HEK293 (cell line): ENCODE results near the gene CKB.

Source experiments
- GFI1B ChIP-seq: fragments of 450-650 bp; formaldehyde crosslinking; IDR thresholded peaks from 2 replicates; pipeline ENCODE4 v1.5.1; 2016; ENCODE audit warnings: missing biosample characterization, missing genetic modification characterization
- GLIS1 ChIP-seq: fragments of 450-650 bp; formaldehyde crosslinking; IDR thresholded peaks from 2 replicates; pipeline ENCODE4 v1.5.1; 2016; ENCODE audit warnings: missing biosample characterization, missing genetic modification characterization
- YY2 ChIP-seq: fragments of 450-650 bp; formaldehyde crosslinking; IDR thresholded peaks from 2 replicates; pipeline ENCODE4 v1.5.1; 2016; ENCODE audit warnings: missing biosample characterization, missing genetic modification characterization
- ZNF10 ChIP-seq: fragments of 450-650 bp; formaldehyde crosslinking; IDR thresholded peaks from 2 replicates; pipeline ENCODE4 v1.5.1; 2017; ENCODE audit warnings: missing biosample characterization, missing genetic modification characterization
- ZNF157 ChIP-seq: fragments of 450-650 bp; formaldehyde crosslinking; IDR thresholded peaks from 2 replicates; pipeline ENCODE4 v1.5.1; 2016; ENCODE audit warnings: missing biosample characterization, missing genetic modification characterization
- ZNF2 ChIP-seq: fragments of 450-650 bp; formaldehyde crosslinking; IDR thresholded peaks from 2 replicates; pipeline ENCODE4 v1.5.1; 2016; ENCODE audit warnings: missing biosample characterization, missing genetic modification characterization
- ZNF211 ChIP-seq: fragments of 450-650 bp; formaldehyde crosslinking; IDR thresholded peaks from 2 replicates; pipeline ENCODE4 v1.5.1; 2016; ENCODE audit warnings: low read depth, missing biosample characterization, missing genetic modification characterization
- ZNF23 ChIP-seq: fragments of 450-650 bp; formaldehyde crosslinking; IDR thresholded peaks from 2 replicates; pipeline ENCODE4 v1.5.1; 2016; ENCODE audit warnings: missing biosample characterization, missing genetic modification characterization, borderline replicate concordance
- ZNF239 ChIP-seq: fragments of 450-650 bp; formaldehyde crosslinking; IDR thresholded peaks from 2 replicates; pipeline ENCODE4 v1.5.1; 2016; ENCODE audit warnings: missing biosample characterization, missing genetic modification characterization
- ZNF280D ChIP-seq: fragments of 450-650 bp; formaldehyde crosslinking; IDR thresholded peaks from 2 replicates; pipeline ENCODE4 v1.5.1; 2016; ENCODE audit warnings: missing biosample characterization, missing genetic modification characterization
- ZNF324 ChIP-seq: fragments of 450-650 bp; formaldehyde crosslinking; IDR thresholded peaks from 2 replicates; pipeline ENCODE4 v1.5.1; 2016; ENCODE audit warnings: missing biosample characterization, missing genetic modification characterization
- ZNF514 ChIP-seq: fragments of 450-650 bp; formaldehyde crosslinking; IDR thresholded peaks from 2 replicates; pipeline ENCODE4 v1.5.1; 2016; ENCODE audit warnings: missing biosample characterization, missing genetic modification characterization
- ZNF521 ChIP-seq: fragments of 450-650 bp; formaldehyde crosslinking; IDR thresholded peaks from 2 replicates; pipeline ENCODE4 v1.5.1; 2017; ENCODE audit warnings: missing biosample characterization, mild to moderate bottlenecking, missing genetic modification characterization
- ZNF544 ChIP-seq: fragments of 450-650 bp; formaldehyde crosslinking; IDR thresholded peaks from 2 replicates; pipeline ENCODE4 v1.5.0; 2017; ENCODE audit warnings: missing biosample characterization, missing genetic modification characterization
- ZNF555 ChIP-seq: fragments of 450-650 bp; formaldehyde crosslinking; conservative IDR thresholded peaks from 2 replicates; pipeline ENCODE4 v1.5.1; 2017; ENCODE audit warnings: missing biosample characterization, mild to moderate bottlenecking, missing genetic modification characterization, inconsistent platforms
- ZNF558 ChIP-seq: fragments of 450-650 bp; formaldehyde crosslinking; IDR thresholded peaks from 2 replicates; pipeline ENCODE4 v1.5.1; 2016; ENCODE audit warnings: missing biosample characterization, missing genetic modification characterization
- ZNF654 ChIP-seq: fragments of 450-650 bp; formaldehyde crosslinking; IDR thresholded peaks from 2 replicates; pipeline ENCODE4 v1.5.1; 2016; ENCODE audit warnings: low read depth, missing biosample characterization, missing genetic modification characterization
- ZNF658 ChIP-seq: fragments of 450-650 bp; formaldehyde crosslinking; IDR thresholded peaks from 2 replicates; pipeline ENCODE4; 2016; ENCODE audit warnings: missing biosample characterization, missing genetic modification characterization
- ZNF670 ChIP-seq: fragments of 450-650 bp; formaldehyde crosslinking; IDR thresholded peaks from 2 replicates; pipeline ENCODE4 v1.5.1; 2016; ENCODE audit warnings: missing biosample characterization, missing genetic modification characterization, low read depth
- ZNF776 ChIP-seq: fragments of 450-650 bp; formaldehyde crosslinking; IDR thresholded peaks from 2 replicates; pipeline ENCODE4 v1.5.0; 2017; ENCODE audit warnings: missing biosample characterization, missing genetic modification characterization, borderline replicate concordance
- ZNF830 ChIP-seq: fragments of 450-650 bp; IDR thresholded peaks from 2 replicates; pipeline ENCODE4 v1.5.0; 2018; ENCODE audit warnings: missing biosample characterization, missing genetic modification characterization, low read depth, mild to moderate bottlenecking, moderate library complexity
- ZNF843 ChIP-seq: fragments of 450-650 bp; formaldehyde crosslinking; IDR thresholded peaks from 2 replicates; pipeline ENCODE4 v1.5.1; 2016; ENCODE audit warnings: missing biosample characterization, missing genetic modification characterization
- ZSCAN5A ChIP-seq: fragments of 450-650 bp; formaldehyde crosslinking; IDR thresholded peaks from 2 replicates; pipeline ENCODE4 v1.5.1; 2016; ENCODE audit warnings: missing biosample characterization, missing genetic modification characterization
- TF ChIP-seq, protein P1 (sequence below): fragments of 450-650 bp; formaldehyde crosslinking; IDR thresholded peaks from 2 replicates; pipeline ENCODE4 v1.5.1; 2016; ENCODE audit warnings: missing biosample characterization, missing genetic modification characterization
- TF ChIP-seq, protein P2 (sequence below): fragments of 450-650 bp; formaldehyde crosslinking; IDR thresholded peaks from 2 replicates; pipeline ENCODE4 v1.5.1; 2016; ENCODE audit warnings: missing biosample characterization, missing genetic modification characterization
- TF ChIP-seq, protein P3 (sequence below): fragments of 450-650 bp; formaldehyde crosslinking; IDR thresholded peaks from 2 replicates; pipeline ENCODE4 v1.5.1; 2016; ENCODE audit warnings: missing biosample characterization, missing genetic modification characterization
- TF ChIP-seq, protein P4 (sequence below): fragments of 450-650 bp; formaldehyde crosslinking; IDR thresholded peaks from 2 replicates; pipeline ENCODE4 v1.5.1; 2016; ENCODE audit warnings: missing biosample characterization, missing genetic modification characterization
- TF ChIP-seq, protein P5 (sequence below): fragments of 450-650 bp; formaldehyde crosslinking; IDR thresholded peaks from 2 replicates; pipeline ENCODE4 v1.5.1; 2016; ENCODE audit warnings: missing biosample characterization, missing genetic modification characterization

CKB gene

DNA sequence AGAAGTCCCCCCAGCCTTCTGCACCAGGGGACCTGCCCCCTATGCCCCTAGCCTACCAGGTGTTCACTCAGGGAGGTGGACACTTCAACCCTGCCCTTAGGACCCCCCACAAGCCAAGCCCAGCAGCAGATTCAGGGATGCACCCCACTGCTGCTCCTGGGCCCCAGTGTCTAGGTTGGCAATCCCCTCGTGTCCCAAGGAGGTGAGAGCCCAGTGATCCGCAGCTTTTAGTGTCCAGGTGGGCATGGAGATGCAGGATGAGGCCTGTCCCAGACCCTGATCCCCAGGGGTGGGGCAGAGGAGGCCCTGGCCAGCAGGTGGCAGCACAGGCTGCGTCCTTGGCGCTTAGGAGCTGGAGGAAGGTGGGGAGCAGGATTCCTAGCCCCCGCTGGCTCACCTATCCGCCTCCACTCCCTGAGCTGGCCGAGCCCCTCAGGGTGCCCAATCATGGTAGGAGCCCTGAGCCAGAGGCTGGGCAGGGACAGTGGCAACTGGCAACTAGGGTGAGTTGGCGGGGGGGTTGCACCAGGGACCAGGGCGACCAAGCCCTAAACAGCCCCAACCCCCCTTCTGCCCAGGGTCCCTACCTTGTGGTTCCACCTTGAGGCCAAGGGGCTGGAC, 4.1 kb downstream of the CKB start (continued):
- TF ChIP-seq, protein P1, sequence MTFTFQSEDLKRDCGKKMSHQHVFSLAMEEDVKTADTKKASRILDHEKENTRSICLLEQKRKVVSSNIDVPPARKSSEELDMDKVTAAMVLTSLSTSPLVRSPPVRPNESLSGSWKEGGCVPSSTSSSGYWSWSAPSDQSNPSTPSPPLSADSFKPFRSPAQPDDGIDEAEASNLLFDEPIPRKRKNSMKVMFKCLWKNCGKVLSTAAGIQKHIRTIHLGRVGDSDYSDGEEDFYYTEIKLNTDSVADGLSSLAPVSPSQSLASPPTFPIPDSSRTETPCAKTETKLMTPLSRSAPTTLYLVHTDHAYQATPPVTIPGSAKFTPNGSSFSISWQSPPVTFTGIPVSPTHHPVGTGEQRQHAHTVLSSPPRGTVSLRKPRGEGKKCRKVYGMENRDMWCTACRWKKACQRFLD (tag by site-specific recombination), result no peak
- no peak for TF ChIP-seq ZNF558 (tag by site-specific recombination)
- TF ChIP-seq ZSCAN5A (tag by site-specific recombination), result no peak
- no peak for TF ChIP-seq ZNF211
- TF ChIP-seq ZNF776 (tag by site-specific recombination), result no peak
- peak; percentile 73 for TF ChIP-seq ZNF2 (tag by site-specific recombination)
- TF ChIP-seq ZNF843 (tag by site-specific recombination), result 0 out of 2 replicates have a peak, but pooled peaks have one; percentile 43
- no peak for TF ChIP-seq ZNF157 (tag by site-specific recombination)
- no peak for TF ChIP-seq ZNF658 (tag by site-specific recombination)
- TF ChIP-seq, protein P2, sequence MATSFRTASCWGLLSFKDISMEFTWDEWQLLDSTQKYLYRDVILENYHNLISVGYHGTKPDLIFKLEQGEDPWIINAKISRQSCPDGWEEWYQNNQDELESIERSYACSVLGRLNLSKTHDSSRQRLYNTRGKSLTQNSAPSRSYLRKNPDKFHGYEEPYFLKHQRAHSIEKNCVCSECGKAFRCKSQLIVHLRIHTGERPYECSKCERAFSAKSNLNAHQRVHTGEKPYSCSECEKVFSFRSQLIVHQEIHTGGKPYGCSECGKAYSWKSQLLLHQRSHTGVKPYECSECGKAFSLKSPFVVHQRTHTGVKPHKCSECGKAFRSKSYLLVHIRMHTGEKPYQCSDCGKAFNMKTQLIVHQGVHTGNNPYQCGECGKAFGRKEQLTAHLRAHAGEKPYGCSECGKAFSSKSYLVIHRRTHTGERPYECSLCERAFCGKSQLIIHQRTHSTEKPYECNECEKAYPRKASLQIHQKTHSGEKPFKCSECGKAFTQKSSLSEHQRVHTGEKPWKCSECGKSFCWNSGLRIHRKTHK, result no peak
- TF ChIP-seq ZNF23 (tag by site-specific recombination), result no peak
- no peak for TF ChIP-seq ZNF830
- no peak for TF ChIP-seq YY2
- TF ChIP-seq, protein P3, sequence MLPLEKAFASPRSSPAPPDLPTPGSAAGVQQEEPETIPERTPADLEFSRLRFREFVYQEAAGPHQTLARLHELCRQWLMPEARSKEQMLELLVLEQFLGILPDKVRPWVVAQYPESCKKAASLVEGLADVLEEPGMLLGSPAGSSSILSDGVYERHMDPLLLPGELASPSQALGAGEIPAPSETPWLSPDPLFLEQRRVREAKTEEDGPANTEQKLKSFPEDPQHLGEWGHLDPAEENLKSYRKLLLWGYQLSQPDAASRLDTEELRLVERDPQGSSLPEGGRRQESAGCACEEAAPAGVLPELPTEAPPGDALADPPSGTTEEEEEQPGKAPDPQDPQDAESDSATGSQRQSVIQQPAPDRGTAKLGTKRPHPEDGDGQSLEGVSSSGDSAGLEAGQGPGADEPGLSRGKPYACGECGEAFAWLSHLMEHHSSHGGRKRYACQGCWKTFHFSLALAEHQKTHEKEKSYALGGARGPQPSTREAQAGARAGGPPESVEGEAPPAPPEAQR (tag by site-specific recombination), result no peak
- peak; percentile 82 for TF ChIP-seq ZNF654 (tag by site-specific recombination)
- TF ChIP-seq ZNF239 (tag by site-specific recombination), result no peak
- no peak for TF ChIP-seq GFI1B (tag by site-specific recombination)
- no peak for TF ChIP-seq ZNF514
- no peak for TF ChIP-seq ZNF280D (tag by site-specific recombination)
- TF ChIP-seq, protein P4, sequence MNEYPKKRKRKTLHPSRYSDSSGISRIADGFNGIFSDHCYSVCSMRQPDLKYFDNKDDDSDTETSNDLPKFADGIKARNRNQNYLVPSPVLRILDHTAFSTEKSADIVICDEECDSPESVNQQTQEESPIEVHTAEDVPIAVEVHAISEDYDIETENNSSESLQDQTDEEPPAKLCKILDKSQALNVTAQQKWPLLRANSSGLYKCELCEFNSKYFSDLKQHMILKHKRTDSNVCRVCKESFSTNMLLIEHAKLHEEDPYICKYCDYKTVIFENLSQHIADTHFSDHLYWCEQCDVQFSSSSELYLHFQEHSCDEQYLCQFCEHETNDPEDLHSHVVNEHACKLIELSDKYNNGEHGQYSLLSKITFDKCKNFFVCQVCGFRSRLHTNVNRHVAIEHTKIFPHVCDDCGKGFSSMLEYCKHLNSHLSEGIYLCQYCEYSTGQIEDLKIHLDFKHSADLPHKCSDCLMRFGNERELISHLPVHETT, result peak; percentile 23; the same call in 1 of the 2 replicates
- no peak for TF ChIP-seq ZNF670 (tag by site-specific recombination)
- TF ChIP-seq ZNF555 (tag by site-specific recombination), result no peak
- TF ChIP-seq ZNF324 (tag by site-specific recombination), result no peak
- TF ChIP-seq ZNF521 (tag by site-specific recombination), result no peak
- TF ChIP-seq ZNF10 (tag by site-specific recombination), result no peak
- no peak for TF ChIP-seq ZNF544
- TF ChIP-seq, protein P5, sequence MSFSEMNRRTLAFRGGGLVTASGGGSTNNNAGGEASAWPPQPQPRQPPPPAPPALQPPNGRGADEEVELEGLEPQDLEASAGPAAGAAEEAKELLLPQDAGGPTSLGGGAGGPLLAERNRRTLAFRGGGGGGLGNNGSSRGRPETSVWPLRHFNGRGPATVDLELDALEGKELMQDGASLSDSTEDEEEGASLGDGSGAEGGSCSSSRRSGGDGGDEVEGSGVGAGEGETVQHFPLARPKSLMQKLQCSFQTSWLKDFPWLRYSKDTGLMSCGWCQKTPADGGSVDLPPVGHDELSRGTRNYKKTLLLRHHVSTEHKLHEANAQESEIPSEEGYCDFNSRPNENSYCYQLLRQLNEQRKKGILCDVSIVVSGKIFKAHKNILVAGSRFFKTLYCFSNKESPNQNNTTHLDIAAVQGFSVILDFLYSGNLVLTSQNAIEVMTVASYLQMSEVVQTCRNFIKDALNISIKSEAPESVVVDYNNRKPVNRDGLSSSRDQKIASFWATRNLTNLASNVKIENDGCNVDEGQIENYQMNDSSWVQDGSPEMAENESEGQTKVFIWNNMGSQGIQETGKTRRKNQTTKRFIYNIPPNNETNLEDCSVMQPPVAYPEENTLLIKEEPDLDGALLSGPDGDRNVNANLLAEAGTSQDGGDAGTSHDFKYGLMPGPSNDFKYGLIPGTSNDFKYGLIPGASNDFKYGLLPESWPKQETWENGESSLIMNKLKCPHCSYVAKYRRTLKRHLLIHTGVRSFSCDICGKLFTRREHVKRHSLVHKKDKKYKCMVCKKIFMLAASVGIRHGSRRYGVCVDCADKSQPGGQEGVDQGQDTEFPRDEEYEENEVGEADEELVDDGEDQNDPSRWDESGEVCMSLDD (tag by site-specific recombination), result peak; percentile 91
- peak; percentile 73 for TF ChIP-seq GLIS1
